A549 treated with Mapracorat at 1 μM for 4 hours (cell line): ENCODE measurements around the gene TRIM54. TPM values are rescaled to one million over a fixed set of nuclear protein-coding genes. Genes with fewer than 3 reads are reported as not detected.

Experiments
- total RNA-seq: library from RNA; stranded (reverse); fragments of 200-300 nt; extraction: Qiagen RNA extraction; gene quantifications from 5 replicates; pipeline ENCODE4 v1.2.3, GENCODE V29; 2022

TRIM54 gene, protein sequence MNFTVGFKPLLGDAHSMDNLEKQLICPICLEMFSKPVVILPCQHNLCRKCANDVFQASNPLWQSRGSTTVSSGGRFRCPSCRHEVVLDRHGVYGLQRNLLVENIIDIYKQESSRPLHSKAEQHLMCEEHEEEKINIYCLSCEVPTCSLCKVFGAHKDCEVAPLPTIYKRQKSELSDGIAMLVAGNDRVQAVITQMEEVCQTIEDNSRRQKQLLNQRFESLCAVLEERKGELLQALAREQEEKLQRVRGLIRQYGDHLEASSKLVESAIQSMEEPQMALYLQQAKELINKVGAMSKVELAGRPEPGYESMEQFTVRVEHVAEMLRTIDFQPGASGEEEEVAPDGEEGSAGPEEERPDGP
- total RNA-seq: 0.70 to 1.3 TPM (median 0.91 TPM) in 5 replicates

DNA sequence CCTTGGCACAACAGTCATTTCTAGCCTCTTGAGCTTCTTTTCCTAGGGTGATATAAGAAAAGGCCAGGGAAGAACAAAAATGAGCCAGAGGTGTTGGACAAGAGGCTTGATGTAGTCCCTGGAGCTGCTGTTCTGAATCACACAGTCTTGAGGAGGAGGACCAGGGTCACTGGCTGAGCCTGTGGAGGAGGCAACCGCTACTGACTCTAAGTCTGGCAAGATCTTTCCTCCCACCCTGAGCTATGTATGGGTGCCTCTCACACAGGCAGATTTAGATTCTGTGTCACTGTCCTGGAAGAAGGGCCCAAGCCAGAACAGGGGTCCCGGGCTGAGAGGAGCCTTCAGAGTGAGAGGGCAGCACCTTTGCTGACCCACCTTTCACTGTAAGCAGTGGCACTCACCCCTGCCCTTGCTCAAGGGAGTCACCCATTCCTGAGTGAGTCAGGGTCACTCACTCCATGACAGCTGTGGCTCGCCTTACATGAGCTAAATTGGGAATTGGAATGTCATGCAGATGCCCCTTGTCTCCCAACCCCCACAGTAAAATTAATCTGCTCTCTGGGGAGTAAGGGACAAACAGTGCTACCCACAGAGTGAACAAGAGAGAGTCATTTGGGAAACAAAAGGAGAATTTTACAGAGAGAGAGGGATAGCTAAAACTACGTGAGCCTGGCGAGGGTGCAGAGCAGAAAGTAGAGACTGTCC lies at the start of gene TRIM54:
TSS of gene TRIM54 (plus strand) at position 575 of the 705 bp plus-strand sequence. CDS start 303 bp downstream, outside the sequence.

DNA sequence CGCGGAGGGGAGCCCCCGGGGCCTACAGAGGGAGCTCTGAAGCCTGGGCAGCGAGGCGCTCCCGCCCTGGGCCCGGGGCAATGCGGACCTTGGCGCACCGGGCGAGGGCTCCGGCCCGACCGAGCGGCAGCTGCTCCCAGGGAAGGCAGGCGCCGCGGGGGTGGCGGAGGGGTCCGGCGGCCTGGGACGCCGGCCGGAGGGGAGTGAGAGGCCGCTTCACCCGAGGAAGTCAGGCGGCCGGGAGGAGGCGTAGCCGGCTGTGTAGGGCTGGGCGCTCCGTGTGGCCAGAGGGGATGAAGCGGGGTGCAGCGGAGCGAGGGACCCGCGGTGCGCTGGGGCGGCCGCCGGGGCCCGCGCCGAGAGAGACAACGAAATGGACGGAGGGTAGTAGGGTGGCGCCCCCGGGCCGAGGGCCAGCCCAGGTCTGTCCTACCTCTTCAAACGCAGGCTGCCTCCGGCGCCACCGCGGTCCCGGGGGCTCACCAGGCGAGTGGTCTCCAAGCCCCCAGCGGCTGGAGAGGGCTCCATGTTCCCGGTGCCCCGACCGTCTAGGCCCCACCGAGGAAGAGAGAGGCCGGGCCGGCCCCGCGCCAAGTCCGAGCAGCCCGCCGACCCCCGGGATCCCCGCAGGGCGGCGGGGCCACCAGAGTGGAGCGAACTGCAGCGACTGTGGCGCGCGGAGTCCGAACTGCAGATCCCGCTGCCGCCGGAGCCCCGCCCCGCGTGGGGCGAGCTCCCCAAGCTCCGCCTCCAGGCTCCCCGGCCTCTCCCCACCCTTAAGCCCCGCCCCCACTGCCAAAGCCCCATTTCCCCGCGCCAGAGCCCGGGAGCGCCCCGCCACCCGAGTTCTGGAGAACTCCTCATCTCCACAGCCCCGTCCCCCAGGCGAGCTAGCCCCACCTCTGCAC lies 19.6 kb upstream of the TRIM54 start, which contains the start of gene SLC30A3:
TSS of gene SLC30A3 (minus strand) at position 669 of the 908 bp plus-strand sequence. CDS start at position 528, 141 bp downstream.

DNA sequence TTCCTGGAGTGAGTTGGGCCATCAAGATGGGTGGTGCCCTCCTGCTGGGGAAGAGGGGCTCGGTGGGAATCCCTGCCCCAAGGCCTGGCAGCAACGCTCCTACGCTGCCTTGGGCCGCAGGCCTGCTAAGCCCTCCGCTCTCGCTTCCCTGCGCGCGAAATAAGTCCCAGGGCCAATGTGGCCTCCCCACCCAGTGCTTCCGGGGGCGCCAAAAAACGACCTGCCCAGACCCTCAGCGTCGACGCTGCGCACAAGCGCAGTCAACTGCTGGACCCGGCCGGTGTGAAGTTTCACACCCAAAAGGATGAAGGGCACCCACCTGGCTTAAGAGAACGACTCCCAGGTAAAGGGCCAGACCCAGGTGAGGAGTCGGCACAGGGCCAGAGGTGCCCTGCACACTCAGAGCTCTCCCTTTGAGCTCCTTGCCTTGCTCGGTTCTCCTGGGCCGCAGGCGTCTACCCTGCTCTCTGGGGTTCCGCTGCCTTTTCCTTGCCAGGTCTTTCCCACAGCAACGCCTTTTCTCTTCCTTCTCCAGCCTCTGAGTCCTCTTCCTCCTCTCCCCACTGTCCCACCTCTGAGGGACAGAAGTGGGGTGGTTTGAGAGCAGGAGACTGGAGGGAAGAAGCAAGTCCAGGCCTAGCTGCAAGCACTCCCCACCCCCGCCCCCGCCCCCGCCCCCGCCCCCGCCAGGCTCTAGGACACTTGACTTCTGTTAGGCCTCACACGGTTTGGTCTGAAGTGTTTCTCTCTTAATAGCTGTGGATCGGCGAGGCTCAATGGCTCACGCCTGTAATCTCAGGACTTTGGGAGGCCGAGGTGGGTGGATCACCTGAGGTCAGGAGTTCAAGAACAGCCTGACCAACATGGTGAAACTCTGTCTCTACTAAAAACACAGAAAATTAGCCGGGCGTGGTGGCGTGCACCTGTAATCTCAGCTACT lies 6.7 kb upstream of the TRIM54 start, which contains the start of gene DNAJC5G:
TSS of gene DNAJC5G (plus strand) at position 223 of the 940 bp plus-strand sequence. CDS start 1,296 bp downstream, outside the sequence.

DNA sequence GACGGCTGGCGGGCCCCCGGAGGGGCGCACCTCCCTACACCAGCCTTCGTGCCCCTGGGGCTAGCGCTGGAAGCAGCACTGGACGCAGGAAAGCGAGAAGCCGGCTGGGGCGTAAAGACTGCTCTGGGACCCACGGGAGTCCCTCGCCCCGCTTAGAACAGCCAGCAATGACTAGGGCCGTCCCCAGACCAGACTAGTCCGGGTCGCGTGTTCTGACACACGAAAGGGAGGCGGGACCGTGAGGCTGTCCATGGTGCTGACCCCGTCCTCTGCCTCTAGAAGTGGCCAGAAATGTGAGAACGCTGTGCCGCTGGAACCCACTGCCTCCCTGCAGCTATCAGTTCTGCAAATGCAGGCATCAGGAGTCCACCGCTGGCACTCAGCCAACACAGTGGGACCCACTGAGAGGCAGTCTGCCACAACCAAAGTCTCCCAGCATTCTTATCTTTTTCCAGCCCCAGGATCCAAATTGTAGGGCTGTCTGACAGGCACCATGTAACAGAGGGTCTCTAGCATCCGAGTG lies 26.2 kb downstream of the TRIM54 start, which contains the start of gene UCN:
TSS of gene UCN (minus strand) at position 87 of the 523 bp plus-strand sequence. CDS start 550 bp downstream, outside the sequence.

DNA sequence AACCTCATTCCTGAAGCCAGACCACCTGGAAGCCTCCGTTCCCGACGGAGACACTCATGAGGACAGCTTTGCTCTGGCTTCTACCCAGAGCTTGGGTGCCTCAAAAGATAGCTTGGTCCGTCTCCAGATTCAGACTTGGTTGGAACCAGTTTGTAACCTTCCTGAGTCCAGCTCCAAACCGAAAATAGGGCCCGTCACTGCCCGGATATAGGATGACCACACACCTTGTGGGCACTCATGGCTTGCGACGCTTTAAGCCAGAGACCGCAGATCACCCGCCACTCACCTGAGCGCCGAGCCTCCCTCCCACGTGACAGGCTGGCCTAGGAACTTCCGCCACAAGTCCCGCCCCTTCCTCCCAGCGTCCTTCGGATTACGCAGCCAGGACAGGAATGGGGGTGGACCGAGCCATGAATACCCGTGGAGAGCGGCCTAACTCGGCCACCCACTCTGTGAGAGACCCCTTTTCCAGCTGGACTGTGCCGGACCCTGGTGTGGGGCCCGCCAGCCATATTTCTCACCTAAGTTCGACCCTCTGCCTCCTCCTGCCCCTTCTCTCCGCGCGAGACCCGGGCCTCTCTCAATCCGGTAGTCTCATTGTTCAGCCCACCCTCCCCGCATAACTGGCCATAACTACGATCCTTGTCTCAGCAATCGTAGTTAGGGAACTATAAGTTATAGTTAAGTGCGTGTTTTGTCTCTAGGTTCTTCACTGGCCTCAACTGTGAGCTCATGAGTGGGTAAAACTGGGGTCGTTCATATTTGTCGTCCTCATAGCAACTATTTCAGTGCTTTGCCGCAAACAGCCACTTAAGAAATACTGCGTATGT lies 40.8 kb downstream of the TRIM54 start, which contains the start of gene MPV17:
TSS of gene MPV17 (minus strand) at position 332 of the 830 bp plus-strand sequence. CDS start 580 bp downstream, outside the sequence.

DNA sequence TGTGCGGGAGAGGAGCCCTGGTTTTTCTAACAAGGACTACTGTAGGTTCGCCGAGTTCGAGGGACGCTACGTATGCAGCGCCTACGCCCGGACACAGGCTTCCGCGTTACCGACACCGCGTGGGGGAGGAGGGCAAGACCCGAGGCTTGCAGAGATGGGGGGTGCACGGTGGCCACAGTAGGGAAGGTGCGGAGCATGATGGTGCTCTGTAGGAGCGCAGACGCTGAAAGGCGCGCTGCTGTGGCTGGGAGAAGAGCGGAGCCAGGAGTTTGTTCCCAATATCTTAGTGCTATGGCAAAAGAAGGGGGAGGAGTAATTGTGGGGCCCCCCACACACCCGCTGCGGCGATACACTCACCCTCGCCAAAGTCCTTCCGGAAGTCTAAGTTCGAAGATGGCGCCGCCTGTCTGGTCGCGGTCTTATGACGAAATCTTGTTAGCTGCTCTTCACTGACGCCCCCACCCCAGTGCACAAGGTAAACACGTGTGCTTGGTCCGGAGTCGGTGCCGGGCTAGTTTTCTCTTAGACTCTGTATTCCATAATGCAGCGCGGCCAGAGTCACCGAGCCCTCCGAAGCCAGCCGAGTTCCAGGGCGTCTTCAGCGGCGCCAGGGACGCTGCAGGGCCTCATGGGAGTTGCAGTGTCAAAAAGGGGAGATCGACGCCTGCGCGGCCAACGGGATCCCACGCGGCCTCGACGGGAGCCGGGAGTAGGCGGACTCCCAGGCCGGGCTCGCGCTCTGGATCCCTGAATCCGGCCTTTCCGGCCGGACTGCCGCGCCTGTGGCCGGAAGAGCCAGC lies 74.4 kb downstream of the TRIM54 start, which contains the start of gene GTF3C2:
TSS of gene GTF3C2 (minus strand) at position 383 of the 800 bp plus-strand sequence. CDS start 13,210 bp downstream, outside the sequence.

Other genes with a start within 250 kb of the TRIM54 start
- 53.5 to 68.3 TPM (median 65.9 TPM) in 5 replicates for gene TMEM214, start 249.5 kb upstream of the TRIM54 start, total RNA-seq
- 28.1 to 32.0 TPM (median 30.4 TPM) in 5 replicates for gene AGBL5, start 230.8 kb upstream of the TRIM54 start, total RNA-seq
- 539 to 642 TPM (median 562 TPM) in 5 replicates for gene OST4, start 210.8 kb upstream of the TRIM54 start, total RNA-seq
- gene EMILIN1, start 203.8 kb upstream of the TRIM54 start, total RNA-seq: 0.27 to 0.56 TPM (median 0.47 TPM) in 5 replicates
- gene KHK, start 195.7 kb upstream of the TRIM54 start, total RNA-seq: 7.6 to 10.4 TPM (median 10.2 TPM) in 5 replicates
- 7.3 to 9.0 TPM (median 8.4 TPM) in 5 replicates for gene CGREF1, start 163.3 kb upstream of the TRIM54 start, total RNA-seq
- gene ABHD1, start 158.6 kb upstream of the TRIM54 start, total RNA-seq: 0.77 to 2.1 TPM (median 1.5 TPM) in 5 replicates
- 44.7 to 60.1 TPM (median 58.3 TPM) in 5 replicates for gene PREB, start 147.8 kb upstream of the TRIM54 start, total RNA-seq
- not detected in 5 replicates for gene PRR30, start 143.0 kb upstream of the TRIM54 start, total RNA-seq
- not detected in 5 replicates for gene TCF23, start 133.4 kb upstream of the TRIM54 start, total RNA-seq
- 206 to 230 TPM (median 222 TPM) in 5 replicates for gene ATRAID, start 70.4 kb upstream of the TRIM54 start, total RNA-seq
- gene SLC5A6, start 70.2 kb upstream of the TRIM54 start, total RNA-seq: 61.6 to 71.0 TPM (median 63.7 TPM) in 5 replicates
- gene CAD, start 65.1 kb upstream of the TRIM54 start, total RNA-seq: 51.1 to 65.2 TPM (median 61.1 TPM) in 5 replicates
- gene SLC30A3, start 19.4 kb upstream of the TRIM54 start, total RNA-seq: 2.1 to 4.0 TPM (median 3.3 TPM) in 5 replicates
- gene DNAJC5G, start 7.0 kb upstream of the TRIM54 start, total RNA-seq: not detected in 5 replicates
- 0.30 to 2.8 TPM (median 1.4 TPM) in 5 replicates for gene UCN, start 26.0 kb downstream of the TRIM54 start, total RNA-seq
- 76.5 to 95.8 TPM (median 85.5 TPM) in 5 replicates for gene MPV17, start 40.7 kb downstream of the TRIM54 start, total RNA-seq
- gene GTF3C2, start 74.3 kb downstream of the TRIM54 start, total RNA-seq: 55.1 to 62.9 TPM (median 59.6 TPM) in 5 replicates
- gene EIF2B4, start 87.9 kb downstream of the TRIM54 start, total RNA-seq: 53.2 to 61.0 TPM (median 54.0 TPM) in 5 replicates
- 134 to 145 TPM (median 142 TPM) in 5 replicates for gene SNX17, start 88.2 kb downstream of the TRIM54 start, total RNA-seq
- gene ZNF513, start 98.3 kb downstream of the TRIM54 start, total RNA-seq: 9.7 to 14.7 TPM (median 13.5 TPM) in 5 replicates
- 153 to 166 TPM (median 156 TPM) in 5 replicates for gene PPM1G, start 127.2 kb downstream of the TRIM54 start, total RNA-seq
- 123 to 138 TPM (median 130 TPM) in 5 replicates for gene NRBP1, start 146.2 kb downstream of the TRIM54 start, total RNA-seq
- 0.22 to 0.70 TPM (median 0.42 TPM) in 4 of 5 replicates, not detected in the other for gene KRTCAP3, start 160.0 kb downstream of the TRIM54 start, total RNA-seq
- gene IFT172, start 207.3 kb downstream of the TRIM54 start, total RNA-seq: 6.6 to 9.6 TPM (median 7.2 TPM) in 5 replicates
- gene FNDC4, start 212.8 kb downstream of the TRIM54 start, total RNA-seq: 3.5 to 5.3 TPM (median 3.8 TPM) in 5 replicates
- gene GCKR, start 214.4 kb downstream of the TRIM54 start, total RNA-seq: 0.12 to 0.36 TPM (median 0.32 TPM) in 3 of 5 replicates, not detected in the others